GM10248 (cell line): ENCODE measurements around the gene REELD1.

Experiments used
- CTCF ChIA-PET: fragments of 300-600 bp; sonication (Branson Sonifier 250); formaldehyde crosslinking; extraction: SDS; loops from one replicate; lab custom pipeline; 2021; ENCODE audit warnings: antibody characterized with exemption; lab: Yijun Ruan, JAX
- POLR2A ChIA-PET: fragments of 350-650 bp; sonication (Branson Sonifier 250); formaldehyde crosslinking; extraction: SDS; loops from one replicate; lab custom pipeline; 2020; ENCODE audit warnings: antibody characterized with exemption; lab: Yijun Ruan, JAX
- DNase-seq: peaks from one replicate; pipeline ENCODE4 v3.0.0; 2012; ENCODE audit errors: extremely low spot score
- TF ChIP-seq, protein P1 (sequence below): IDR thresholded peaks from 2 replicates; pipeline ENCODE4 v1.5.1; 2012; ENCODE audit warnings: mild to moderate bottlenecking, low read depth; ENCODE audit errors: extremely low read depth, missing control alignments, control extremely low read depth

Gene REELD1

DNA sequence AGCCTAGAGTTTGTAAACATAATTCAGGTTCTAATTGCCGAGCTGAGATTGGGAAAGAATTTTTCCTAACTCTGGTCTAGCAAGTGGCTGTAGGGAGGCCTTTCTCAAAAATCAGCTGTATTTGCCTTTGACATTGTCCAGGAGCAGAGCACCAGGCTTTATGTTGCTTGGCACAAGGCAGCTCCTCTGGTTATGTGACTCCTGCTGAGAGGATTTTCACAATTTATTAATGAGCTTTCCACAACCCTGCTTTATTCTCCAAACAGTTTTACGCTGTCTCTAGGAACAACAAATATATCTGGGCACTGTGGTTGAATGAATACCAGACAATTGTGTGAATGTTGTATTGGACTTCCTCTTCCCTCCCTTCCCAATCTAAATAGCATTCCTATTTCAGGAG, 23.9 kb upstream of the REELD1 start:
- TF ChIP-seq, protein P1, sequence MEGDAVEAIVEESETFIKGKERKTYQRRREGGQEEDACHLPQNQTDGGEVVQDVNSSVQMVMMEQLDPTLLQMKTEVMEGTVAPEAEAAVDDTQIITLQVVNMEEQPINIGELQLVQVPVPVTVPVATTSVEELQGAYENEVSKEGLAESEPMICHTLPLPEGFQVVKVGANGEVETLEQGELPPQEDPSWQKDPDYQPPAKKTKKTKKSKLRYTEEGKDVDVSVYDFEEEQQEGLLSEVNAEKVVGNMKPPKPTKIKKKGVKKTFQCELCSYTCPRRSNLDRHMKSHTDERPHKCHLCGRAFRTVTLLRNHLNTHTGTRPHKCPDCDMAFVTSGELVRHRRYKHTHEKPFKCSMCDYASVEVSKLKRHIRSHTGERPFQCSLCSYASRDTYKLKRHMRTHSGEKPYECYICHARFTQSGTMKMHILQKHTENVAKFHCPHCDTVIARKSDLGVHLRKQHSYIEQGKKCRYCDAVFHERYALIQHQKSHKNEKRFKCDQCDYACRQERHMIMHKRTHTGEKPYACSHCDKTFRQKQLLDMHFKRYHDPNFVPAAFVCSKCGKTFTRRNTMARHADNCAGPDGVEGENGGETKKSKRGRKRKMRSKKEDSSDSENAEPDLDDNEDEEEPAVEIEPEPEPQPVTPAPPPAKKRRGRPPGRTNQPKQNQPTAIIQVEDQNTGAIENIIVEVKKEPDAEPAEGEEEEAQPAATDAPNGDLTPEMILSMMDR, result no peak
- ChIA-PET CTCF (interaction anchor here (3.2 kb wide), 1 partner anchor 12 kb away, joined by 16 read pairs; no protein-coding TSS in a partner anchor), POLR2A (no interaction called here)
- no peak for DNase-seq

DNA sequence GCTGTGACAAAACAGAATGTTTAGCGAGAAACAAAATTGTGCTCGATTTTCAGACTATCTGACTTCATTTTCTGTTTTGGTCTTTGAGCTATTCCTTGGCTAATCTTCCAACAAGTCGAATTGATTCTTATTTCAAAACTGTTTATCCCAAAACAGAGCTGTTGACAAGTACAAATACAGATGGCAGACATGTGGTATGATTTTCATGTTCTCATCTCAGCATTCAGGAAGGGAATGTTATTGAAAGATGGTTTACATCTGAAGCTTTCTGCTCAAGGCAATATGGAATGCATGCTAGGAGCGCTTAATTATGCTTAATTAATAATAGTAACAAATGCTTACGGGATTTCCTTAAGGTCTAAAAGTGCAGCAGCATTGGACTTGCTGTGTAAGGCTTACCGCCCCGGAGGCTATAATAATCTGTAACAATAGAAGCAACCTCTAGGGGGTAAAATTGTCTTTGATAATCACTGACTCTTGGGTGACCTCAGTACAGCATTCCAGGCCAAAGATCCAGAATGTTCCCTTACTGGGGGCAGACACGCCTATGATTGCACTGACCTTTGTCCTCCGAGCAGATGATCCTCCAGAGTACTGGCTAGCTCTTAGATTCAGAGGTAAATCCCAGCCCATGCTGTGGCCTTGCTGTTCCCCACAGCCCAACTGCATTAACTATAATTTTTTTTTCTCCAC, 22.4 kb upstream of the REELD1 start:
- TF ChIP-seq, protein P1, result no peak
- ChIA-PET POLR2A (no interaction called here), CTCF (interaction anchor here (3.2 kb wide), 1 partner anchor 10 kb away, joined by 16 read pairs; no protein-coding TSS in a partner anchor)
- DNase-seq, result no peak

DNA sequence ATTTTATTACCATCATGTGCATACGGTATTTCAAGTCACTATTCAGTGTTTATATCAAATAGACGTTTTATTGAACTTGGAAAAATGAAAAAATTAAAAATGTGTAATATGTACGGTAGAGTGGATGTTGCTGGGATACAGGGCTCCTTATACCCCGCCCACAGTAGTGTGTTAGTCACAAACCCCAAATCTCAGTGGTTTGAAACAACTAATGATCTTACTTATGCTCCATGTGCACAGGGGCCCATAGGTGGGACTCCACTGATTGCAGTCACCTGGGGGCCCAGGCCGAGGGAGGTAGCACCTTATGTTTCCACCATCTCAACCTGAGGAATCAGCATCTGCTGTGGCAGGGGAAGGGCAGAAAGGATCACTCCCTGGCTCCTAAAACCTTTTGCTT, 20.7 kb upstream of the REELD1 start:
- CTCF ChIA-PET, result interaction anchor here (1.0 to 2.0 kb wide), 2 partner anchors 11 to 13 kb away, joined by 4 read pairs; no protein-coding TSS in a partner anchor
- POLR2A ChIA-PET, result no interaction called here
- DNase-seq, result no peak
- TF ChIP-seq, protein P1, result no peak

DNA sequence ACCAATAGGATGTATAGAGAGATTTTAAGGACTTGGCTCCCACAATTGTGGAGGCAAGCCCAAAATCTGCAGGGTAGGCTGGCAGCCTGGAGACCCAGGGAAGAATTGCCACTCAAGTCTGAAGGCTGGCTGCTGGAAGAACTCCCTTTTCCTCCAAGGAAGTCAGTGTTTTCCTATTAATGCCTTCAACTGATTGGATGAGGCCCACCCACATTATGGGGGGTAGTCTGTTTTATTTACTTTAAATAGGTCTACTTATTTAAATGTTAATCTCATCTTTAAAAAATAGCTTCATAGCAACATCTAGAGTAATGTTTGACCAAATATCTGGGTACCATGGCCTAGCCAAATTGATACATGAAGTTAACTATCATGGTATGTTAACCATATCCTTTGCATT, 20.1 kb upstream of the REELD1 start:
- POLR2A ChIA-PET, result no interaction called here
- TF ChIP-seq, protein P1, result no peak
- CTCF ChIA-PET, result interaction anchor here (1.0 to 2.0 kb wide), 2 partner anchors 10 to 14 kb away, joined by 4 read pairs; no protein-coding TSS in a partner anchor
- DNase-seq, result no peak

DNA sequence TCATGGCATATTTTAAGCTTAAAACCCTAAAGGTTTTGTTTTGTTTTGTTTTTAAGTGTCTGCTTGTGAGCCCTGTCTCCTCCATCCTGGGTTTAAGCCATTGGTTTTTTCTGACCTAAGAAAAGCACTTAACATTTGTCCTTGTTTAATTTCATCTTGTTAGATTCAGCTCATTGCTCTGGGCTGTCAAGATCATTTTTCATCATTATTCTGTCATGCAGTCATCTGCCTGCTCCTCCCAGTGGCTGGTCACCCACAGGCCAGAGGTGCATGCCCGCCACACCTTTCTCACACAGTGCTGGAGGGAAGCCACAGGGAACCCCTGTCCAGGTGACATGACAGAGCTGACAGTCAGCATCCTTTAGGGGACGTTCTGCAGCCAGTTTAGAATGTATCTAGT, 11.7 kb upstream of the REELD1 start:
- no peak for DNase-seq
- ChIA-PET POLR2A (no interaction called here), CTCF (interaction anchor here (0.7 to 3.2 kb wide), 6 partner anchors 11 to 108 kb away, joined by 3 to 16 read pairs (median 4); partner anchors contain the start of gene REELD1)
- TF ChIP-seq, protein P1, result no peak

DNA sequence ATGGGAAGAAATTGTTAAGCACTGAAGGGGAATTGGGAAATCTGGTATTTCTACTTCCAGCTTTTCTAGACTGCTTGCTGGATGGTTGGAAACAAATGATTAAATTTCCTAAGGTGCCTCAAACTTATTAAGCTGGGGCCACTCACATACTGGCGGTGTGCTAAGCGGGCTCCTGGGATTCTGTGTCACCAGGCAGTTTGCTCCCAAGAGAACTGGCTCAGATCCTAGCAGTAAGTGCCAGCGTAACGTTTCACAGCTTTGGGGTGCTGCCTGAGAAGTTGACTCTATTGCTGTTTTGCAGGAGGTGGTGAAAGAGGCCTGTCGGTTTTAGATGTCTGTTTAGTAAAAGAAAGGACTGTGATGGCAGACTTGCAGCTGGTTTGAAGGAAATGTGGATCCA, 6.9 kb upstream of the REELD1 start:
- ChIA-PET CTCF (interaction anchor here (1.5 kb wide), 1 partner anchor 9 kb away, joined by 3 read pairs; no protein-coding TSS in a partner anchor), POLR2A (no interaction called here)
- DNase-seq, result no peak
- TF ChIP-seq, protein P1, result no peak
